ENCODE measurements around the gene UBA1. TPM values are rescaled to one million over a fixed set of nuclear protein-coding genes. Genes with fewer than 3 reads are reported as not detected.

UBA1 gene
- total RNA-seq, 1 experiment from 2014 or later: 275 TPM

DNA sequence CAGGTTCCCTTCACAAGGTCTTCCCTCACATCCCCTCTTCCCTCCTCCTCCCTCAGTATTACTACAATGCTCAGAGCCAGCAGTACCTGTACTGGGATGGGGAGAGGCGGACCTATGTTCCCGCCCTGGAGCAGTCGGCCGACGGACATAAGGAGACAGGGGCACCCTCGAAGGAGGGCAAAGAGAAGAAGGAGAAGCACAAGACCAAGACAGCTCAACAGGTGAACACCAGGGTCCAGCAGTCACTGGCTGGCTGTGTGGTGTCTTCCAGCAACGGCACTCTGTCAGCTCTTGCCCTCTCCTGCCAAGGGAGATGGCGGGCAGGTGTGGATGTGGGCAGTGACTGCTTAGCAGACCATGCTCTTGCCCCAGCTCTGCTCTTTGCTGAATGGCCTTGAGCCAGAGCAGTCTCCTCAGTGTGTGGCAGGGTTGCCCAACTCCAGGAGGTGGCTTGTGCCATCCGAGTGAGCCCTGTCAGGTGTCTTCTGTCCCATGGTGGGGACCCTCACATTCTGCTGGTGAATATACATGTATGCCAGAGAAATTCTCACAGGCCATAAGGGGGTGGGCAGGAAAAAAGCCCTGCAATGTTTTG lies 11.4 kb upstream of the UBA1 start:
- Histone ChIP-seq H3K9ac (ENCODE audit: low read length) (no peak overlapping the region), H3K9me2 (ENCODE audit: insufficient read depth) (no peaks in the 10 kb centered on the region), H3K36me3 (ENCODE audit: control insufficient read depth in 1 of 2, insufficient read depth in 2 of 2, low read length in 2 of 2) (no peaks in the 10 kb centered on the region; a peak in 1 of 4 replicates), H3K4me3 (replicated peaks in 1 of 2; ENCODE audit: low read depth in 1 of 2, low read length in 2 of 2) (no peak overlapping the region), H2AFZ (ENCODE audit: low read depth, low read length, poor library complexity, severe bottlenecking) (no peak overlapping the region), H3K27me3 (ENCODE audit: insufficient read depth, low read length) (no peaks in the 10 kb centered on the region), H3K9me3 (ENCODE audit: control insufficient read depth in 1 of 2, insufficient read depth in 1 of 2, low read depth in 1 of 2, low read length in 2 of 2) (no peaks in the 10 kb centered on the region), H4K20me1 (ENCODE audit: insufficient read depth) (no peaks in the 10 kb centered on the region), H3K79me2 (ENCODE audit: insufficient read depth, low read length) (no peaks in the 10 kb centered on the region), H3K4me2 (ENCODE audit: low read length) (no peak overlapping the region), H3K27ac (ENCODE audit: low read depth, low read length) (no peak overlapping the region), H3K4me1 (ENCODE audit: control insufficient read depth in 1 of 2, insufficient read depth in 2 of 2, low read length in 2 of 2) (no peaks in the 10 kb centered on the region)
- ChIA-PET CTCF (no interaction called here), RAD21 (ENCODE audit: low non-redundant PET in 1 of 2, low total read pairs in 2 of 2, uncharacterized antibody in 2 of 2, unreplicated experiment in 2 of 2) (no interaction called here), POLR2A (no interaction called here)
- DNase-seq (ENCODE audit: low read depth, low spot score): no peak
- TF ChIP-seq ZNF274 (IDR thresholded peaks at IDR 0.05; ENCODE audit: low read depth, low read length) (no peak), POLR2A (IDR thresholded peaks at IDR 0.05; ENCODE audit: borderline replicate concordance, extremely low read depth, insufficient read depth, insufficient read length) (no peak), ELF1 (IDR thresholded peaks at IDR 0.05; ENCODE audit: borderline replicate concordance, low read depth) (no peak), RAD21 (IDR thresholded peaks at IDR 0.05; ENCODE audit: low read depth) (no peak), EZH2 (IDR thresholded peaks at IDR 0.05) (no peak), ZFX (IDR thresholded peaks at IDR 0.05) (no peak), POLR2AphosphoS5 (IDR thresholded peaks at IDR 0.05; ENCODE audit: low read depth, low read length) (no peak), CEBPB (IDR thresholded peaks at IDR 0.05; ENCODE audit: low read depth) (no peak), SP1 (IDR thresholded peaks at IDR 0.05; ENCODE audit: low read depth) (no peak), SRF (IDR thresholded peaks at IDR 0.05; ENCODE audit: low read depth) (no peak), TCF7L2 (IDR thresholded peaks at IDR 0.05; ENCODE audit: borderline replicate concordance, extremely low read depth, insufficient read depth, insufficient read length) (no peak), YY1 (IDR thresholded peaks at IDR 0.05; ENCODE audit: extremely low read depth, insufficient replicate concordance, low read depth, low read length) (no peak), JUND (IDR thresholded peaks at IDR 0.05) (no peak), SIN3A (IDR thresholded peaks at IDR 0.05; ENCODE audit: low read depth) (no peak)
- TF ChIP-seq, protein P1, sequence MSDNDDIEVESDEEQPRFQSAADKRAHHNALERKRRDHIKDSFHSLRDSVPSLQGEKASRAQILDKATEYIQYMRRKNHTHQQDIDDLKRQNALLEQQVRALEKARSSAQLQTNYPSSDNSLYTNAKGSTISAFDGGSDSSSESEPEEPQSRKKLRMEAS (IDR thresholded peaks at IDR 0.05): no peak
- TF ChIP-seq, protein P2, sequence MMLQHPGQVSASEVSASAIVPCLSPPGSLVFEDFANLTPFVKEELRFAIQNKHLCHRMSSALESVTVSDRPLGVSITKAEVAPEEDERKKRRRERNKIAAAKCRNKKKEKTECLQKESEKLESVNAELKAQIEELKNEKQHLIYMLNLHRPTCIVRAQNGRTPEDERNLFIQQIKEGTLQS (IDR thresholded peaks at IDR 0.05): no peak
- TF ChIP-seq, protein P3, sequence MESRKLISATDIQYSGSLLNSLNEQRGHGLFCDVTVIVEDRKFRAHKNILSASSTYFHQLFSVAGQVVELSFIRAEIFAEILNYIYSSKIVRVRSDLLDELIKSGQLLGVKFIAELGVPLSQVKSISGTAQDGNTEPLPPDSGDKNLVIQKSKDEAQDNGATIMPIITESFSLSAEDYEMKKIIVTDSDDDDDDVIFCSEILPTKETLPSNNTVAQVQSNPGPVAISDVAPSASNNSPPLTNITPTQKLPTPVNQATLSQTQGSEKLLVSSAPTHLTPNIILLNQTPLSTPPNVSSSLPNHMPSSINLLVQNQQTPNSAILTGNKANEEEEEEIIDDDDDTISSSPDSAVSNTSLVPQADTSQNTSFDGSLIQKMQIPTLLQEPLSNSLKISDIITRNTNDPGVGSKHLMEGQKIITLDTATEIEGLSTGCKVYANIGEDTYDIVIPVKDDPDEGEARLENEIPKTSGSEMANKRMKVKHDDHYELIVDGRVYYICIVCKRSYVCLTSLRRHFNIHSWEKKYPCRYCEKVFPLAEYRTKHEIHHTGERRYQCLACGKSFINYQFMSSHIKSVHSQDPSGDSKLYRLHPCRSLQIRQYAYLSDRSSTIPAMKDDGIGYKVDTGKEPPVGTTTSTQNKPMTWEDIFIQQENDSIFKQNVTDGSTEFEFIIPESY (IDR thresholded peaks at IDR 0.05; ENCODE audit: extremely low read depth, insufficient replicate concordance, low read length): no peak
- TF ChIP-seq, protein P4, sequence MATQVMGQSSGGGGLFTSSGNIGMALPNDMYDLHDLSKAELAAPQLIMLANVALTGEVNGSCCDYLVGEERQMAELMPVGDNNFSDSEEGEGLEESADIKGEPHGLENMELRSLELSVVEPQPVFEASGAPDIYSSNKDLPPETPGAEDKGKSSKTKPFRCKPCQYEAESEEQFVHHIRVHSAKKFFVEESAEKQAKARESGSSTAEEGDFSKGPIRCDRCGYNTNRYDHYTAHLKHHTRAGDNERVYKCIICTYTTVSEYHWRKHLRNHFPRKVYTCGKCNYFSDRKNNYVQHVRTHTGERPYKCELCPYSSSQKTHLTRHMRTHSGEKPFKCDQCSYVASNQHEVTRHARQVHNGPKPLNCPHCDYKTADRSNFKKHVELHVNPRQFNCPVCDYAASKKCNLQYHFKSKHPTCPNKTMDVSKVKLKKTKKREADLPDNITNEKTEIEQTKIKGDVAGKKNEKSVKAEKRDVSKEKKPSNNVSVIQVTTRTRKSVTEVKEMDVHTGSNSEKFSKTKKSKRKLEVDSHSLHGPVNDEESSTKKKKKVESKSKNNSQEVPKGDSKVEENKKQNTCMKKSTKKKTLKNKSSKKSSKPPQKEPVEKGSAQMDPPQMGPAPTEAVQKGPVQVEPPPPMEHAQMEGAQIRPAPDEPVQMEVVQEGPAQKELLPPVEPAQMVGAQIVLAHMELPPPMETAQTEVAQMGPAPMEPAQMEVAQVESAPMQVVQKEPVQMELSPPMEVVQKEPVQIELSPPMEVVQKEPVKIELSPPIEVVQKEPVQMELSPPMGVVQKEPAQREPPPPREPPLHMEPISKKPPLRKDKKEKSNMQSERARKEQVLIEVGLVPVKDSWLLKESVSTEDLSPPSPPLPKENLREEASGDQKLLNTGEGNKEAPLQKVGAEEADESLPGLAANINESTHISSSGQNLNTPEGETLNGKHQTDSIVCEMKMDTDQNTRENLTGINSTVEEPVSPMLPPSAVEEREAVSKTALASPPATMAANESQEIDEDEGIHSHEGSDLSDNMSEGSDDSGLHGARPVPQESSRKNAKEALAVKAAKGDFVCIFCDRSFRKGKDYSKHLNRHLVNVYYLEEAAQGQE (IDR thresholded peaks at IDR 0.05; ENCODE audit: low read depth): no peak
- no TSS peak for BruUV-seq (replicated peaks)
- intact Hi-C loops (cut with micrococcal nuclease): no loop called here
- ATAC-seq: no peak
